Prostate gland (tissue), 2 donors: ENCODE measurements around the gene FAM20B. TPM values are rescaled to one million over a fixed set of nuclear protein-coding genes. Genes with fewer than 3 reads are reported as not detected.

Experiments
- DNase-seq: peaks from one replicate; pipeline ENCODE4 v3.0.0-alpha.2; 2019; ENCODE audit warnings: low spot score
- H3K27ac ChIP-seq, 2 donors: fragments of 200-600 bp; sonication (generic); 2 replicates each; pipeline ENCODE4 v1.5.1; 2017 to 2019
- H3K27me3 ChIP-seq: fragments of 200-600 bp; sonication (generic); replicated peaks from 2 replicates; pipeline ENCODE4 v1.5.1; 2019; ENCODE audit not compliant: insufficient read depth
- H3K36me3 ChIP-seq, 2 donors: fragments of 200-600 bp; sonication (generic); 1 replicate in 1 of 2; 2 replicates in 1 of 2; pipeline versions ENCODE4 v1.5.1 to v1.8.1; 2017 to 2019
- H3K4me1 ChIP-seq: fragments of 200-600 bp; sonication (generic); replicated peaks from 2 replicates; pipeline ENCODE4 v1.5.1; 2019
- H3K4me3 ChIP-seq, 2 donors: fragments of 200-600 bp; sonication (generic); 2 replicates each; pipeline ENCODE4 v1.5.1; 2017 to 2019
- H3K9me3 ChIP-seq: fragments of 200-600 bp; sonication (generic); 2 replicates; pipeline ENCODE4 v1.5.1; 2017
- POLR2A ChIP-seq: fragments of 450-650 bp; IDR thresholded peaks from one replicate; pipeline ENCODE4 v1.6.1; 2016; ENCODE audit warnings: antibody characterized with exemption, mild to moderate bottlenecking
- POLR2AphosphoS5 ChIP-seq: sonication (generic); formaldehyde crosslinking; IDR thresholded peaks from one replicate; pipeline ENCODE4 v1.6.1; 2017; ENCODE audit warnings: antibody characterized with exemption
- WGBS: methylation state at CpG from one replicate; pipeline ENCODE4 v1.1.5; 2018; 5-methylcytosine and 5-hydroxymethylcytosine counted together
- intact Hi-C: fragments of 100-400 bp; cut with DNase I; formaldehyde crosslinking; loops from one replicate; pipeline ENCODE4 v1.14.2; 2022
- total RNA-seq, 2 donors: library from RNA; depleted of rRNA; stranded (reverse); fragments of >200 nt; gene quantifications; one replicate each; pipeline ENCODE4 v1.1.0, GENCODE V29; 2016
- TF ChIP-seq, protein P1 (sequence below), 4 experiments: fragments of 200-600 bp in 2 of 4; fragments of 450-650 bp in 2 of 4; sonication (generic) in 2 of 4; IDR thresholded peaks; 1 replicate in 3 of 4; 2 replicates in 1 of 4; pipeline ENCODE4 v1.5.1; 2016 to 2019; ENCODE audit warnings: antibody characterized with exemption in 4 of 4, mild to moderate bottlenecking in 2 of 4, moderate library complexity in 2 of 4

FAM20B gene
- total RNA-seq, 2 donors from 2014 or later: 20.1 to 21.6 TPM

GRCh38 chr1:179121159-179121938, 95.7 kb downstream of the FAM20B start:
- Histone ChIP-seq H3K4me3 (no peak overlapping the region), H3K9me3 (no peaks in the 10 kb centered on the region), H3K36me3 (no peaks in the 10 kb centered on the region), H3K27ac (no peak overlapping the region), H3K4me1 (no peaks in the 10 kb centered on the region), H3K27me3 (no peaks in the 10 kb centered on the region)
- WGBS: 84% methylated on average over 7 of the region's 7 CpGs
- TF ChIP-seq, protein P1, sequence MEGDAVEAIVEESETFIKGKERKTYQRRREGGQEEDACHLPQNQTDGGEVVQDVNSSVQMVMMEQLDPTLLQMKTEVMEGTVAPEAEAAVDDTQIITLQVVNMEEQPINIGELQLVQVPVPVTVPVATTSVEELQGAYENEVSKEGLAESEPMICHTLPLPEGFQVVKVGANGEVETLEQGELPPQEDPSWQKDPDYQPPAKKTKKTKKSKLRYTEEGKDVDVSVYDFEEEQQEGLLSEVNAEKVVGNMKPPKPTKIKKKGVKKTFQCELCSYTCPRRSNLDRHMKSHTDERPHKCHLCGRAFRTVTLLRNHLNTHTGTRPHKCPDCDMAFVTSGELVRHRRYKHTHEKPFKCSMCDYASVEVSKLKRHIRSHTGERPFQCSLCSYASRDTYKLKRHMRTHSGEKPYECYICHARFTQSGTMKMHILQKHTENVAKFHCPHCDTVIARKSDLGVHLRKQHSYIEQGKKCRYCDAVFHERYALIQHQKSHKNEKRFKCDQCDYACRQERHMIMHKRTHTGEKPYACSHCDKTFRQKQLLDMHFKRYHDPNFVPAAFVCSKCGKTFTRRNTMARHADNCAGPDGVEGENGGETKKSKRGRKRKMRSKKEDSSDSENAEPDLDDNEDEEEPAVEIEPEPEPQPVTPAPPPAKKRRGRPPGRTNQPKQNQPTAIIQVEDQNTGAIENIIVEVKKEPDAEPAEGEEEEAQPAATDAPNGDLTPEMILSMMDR (IDR thresholded peaks at IDR 0.05): peak; percentile 15 to 61 (median 49)
- no peak for TF ChIP-seq POLR2AphosphoS5
- TF ChIP-seq POLR2A: no peak
- DNase-seq: peak; percentile 13
- intact Hi-C loops: loop anchor here (2.0 to 10.0 kb wide), 2 partner anchors 73 to 243 kb away; partner anchors contain the start of gene AXDND1

DNA sequence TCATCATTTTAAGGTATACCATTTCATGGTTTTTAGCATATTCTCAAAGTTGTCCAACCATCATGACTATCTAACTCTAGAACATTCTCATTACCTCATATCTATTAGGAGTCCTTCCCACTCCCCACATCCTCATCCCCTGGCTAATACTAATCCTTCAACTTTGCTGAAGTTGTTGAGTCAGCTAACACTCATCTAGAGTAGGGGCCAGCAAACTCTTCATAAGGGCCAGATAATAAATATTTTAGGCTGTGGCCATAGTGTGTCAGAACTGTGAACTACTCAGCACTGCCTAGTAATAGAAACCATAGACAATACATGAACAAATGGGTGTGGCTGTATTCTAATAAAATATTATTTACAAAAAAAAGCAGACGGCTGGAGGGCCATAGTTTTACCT, 99.2 kb downstream of the FAM20B start:
- intact Hi-C loops: loop anchor here (10.0 kb wide), 1 partner anchor 240 kb away; the partner anchor contains the start of gene AXDND1
- H3K27ac ChIP-seq: no peak overlapping the region
- no peak for TF ChIP-seq POLR2AphosphoS5
- no peak for TF ChIP-seq POLR2A
- TF ChIP-seq, protein P1 (IDR thresholded peaks at IDR 0.05): no peak
- no peak for DNase-seq
- H3K27me3 ChIP-seq: no peaks in the 10 kb centered on the region
- H3K4me1 ChIP-seq: no peaks in the 10 kb centered on the region
- H3K4me3 ChIP-seq: no peak overlapping the region
- no peaks in the 10 kb centered on the region for H3K36me3 ChIP-seq
- WGBS: 72% methylated on average over 1 of the region's 1 CpG
- no peaks in the 10 kb centered on the region for H3K9me3 ChIP-seq

Other genes with a start within 250 kb of the FAM20B start
- 10 to 100 TPM; 11.3 to 18.9 TPM for gene ANGPTL1, start 154.8 kb upstream of the FAM20B start, total RNA-seq
- 100 to 1,000 TPM in 1 of 2 donors, 10 to 100 TPM in 1; 40.0 to 109 TPM for gene TOR3A, start 56.2 kb downstream of the FAM20B start, total RNA-seq
- gene ABL2, start 203.8 kb downstream of the FAM20B start, total RNA-seq: 10 to 100 TPM; 12.1 to 18.4 TPM